Measurements from ENCODE around the gene POGZ.
"Not testable (repeated sequence)": the region's sequence is repeated elsewhere in the genome, so short reads cannot be mapped to it uniquely, and the experiment has no call there.

The POGZ gene

GRCh38 chr1:151476083-151476482 is 16.8 kb upstream of the POGZ start:
- DNase-seq (ENCODE audit: low read depth): no peak

DNA sequence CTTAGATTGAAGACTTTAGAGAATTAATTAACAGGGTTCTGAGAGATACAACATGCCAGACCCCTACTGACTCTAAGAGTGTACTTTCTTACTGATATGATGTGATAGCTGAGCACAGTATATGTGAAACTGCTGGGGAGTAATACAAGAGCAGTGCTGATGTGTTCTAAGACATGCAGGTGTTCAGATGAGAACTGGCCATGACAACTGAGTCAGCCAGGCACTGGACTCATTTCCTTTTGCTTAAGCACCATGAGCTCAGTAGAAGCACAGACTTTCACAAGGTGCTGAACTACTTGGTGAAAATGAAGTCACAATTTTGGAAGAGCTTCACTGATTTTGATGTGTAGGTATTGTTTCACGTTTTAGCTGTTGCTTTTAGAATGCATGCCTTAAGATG is 15.9 kb upstream of the POGZ start:
- no peak for DNase-seq (ENCODE audit: low read depth)

DNA sequence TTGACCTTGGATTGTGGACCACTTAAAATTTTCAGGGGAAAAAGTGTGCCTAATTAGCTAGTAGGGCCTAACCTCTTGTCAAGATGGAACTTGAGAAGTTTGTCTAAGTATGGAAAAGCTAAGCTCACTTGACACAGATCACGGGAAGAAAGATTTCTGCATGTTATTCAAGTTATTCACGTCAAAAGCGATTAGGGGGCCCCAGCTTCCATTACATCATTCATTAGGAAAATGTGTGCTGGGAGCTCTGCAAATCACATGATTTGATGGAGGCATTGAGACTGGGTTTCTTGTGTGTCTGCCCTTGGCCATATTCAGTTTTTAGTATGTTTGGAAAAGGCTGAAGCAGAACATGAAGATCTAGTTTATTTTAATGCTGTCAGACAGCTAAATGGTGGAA is 15.5 kb upstream of the POGZ start:
- DNase-seq (ENCODE audit: low read depth): no peak

GRCh38 chr1:151472856-151473731 is 13.8 kb upstream of the POGZ start:
- no peak for DNase-seq (ENCODE audit: low read depth)

DNA sequence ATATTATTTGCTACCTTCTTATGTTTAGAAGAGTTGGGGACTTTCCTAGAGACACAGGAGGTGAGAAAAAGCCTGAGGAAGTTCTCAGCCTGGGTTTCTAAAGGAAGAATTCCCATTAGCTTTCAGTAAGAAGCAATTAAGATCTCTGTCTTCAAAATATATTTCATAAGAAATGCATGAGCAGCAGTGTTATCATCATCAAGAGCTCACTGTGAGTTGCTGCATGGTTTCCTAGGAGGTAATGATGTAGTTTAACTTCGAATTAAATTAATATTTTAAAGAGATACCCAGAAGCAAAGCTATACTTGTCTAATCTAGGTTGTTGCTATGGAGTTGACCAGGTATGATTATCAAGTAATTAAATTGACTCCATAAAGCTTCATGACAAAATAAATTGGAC is 5.7 kb upstream of the POGZ start:
- no peak for DNase-seq (ENCODE audit: low read depth)

- no peak for DNase-seq (ENCODE audit: low read depth)
Observed at GRCh38 chr1:151461694-151462093, 2.4 kb upstream of the POGZ start.

- DNase-seq (ENCODE audit: low read depth): peak; percentile 50
Observed at GRCh38 chr1:151458802-151459330, 428 bp downstream of the POGZ start.

- DNase-seq (ENCODE audit: low read depth): peak; percentile 61
Observed at GRCh38 chr1:151457911-151458801, 1.1 kb downstream of the POGZ start.

- DNase-seq (ENCODE audit: low read depth): no peak
Observed at GRCh38 chr1:151455966-151456365, 3.3 kb downstream of the POGZ start.

DNA sequence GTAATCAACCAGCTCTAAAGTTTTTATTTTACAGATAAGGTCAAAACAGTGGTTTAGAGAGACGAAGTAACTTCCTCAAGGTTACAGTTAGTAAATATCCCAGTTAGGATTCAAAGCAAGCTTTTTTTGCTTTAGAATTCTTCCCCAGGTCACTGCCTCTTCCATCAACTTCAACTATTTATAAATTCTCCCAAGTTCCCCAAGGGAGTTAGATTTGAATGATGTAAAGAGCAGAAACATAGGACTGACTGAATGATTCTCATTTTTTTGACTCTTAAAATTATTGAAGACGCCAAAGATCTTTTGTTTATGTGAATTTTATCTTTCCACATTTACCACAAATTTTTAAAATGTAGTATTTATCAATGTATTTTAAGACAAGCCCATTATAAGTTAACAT is 4.1 kb downstream of the POGZ start:
- DNase-seq (ENCODE audit: low read depth): no peak

GRCh38 chr1:151447696-151448095 is 11.6 kb downstream of the POGZ start:
- no peak for DNase-seq (ENCODE audit: low read depth)

- DNase-seq (ENCODE audit: low read depth): no peak
Observed at GRCh38 chr1:151444783-151445177, 14.5 kb downstream of the POGZ start.

DNA sequence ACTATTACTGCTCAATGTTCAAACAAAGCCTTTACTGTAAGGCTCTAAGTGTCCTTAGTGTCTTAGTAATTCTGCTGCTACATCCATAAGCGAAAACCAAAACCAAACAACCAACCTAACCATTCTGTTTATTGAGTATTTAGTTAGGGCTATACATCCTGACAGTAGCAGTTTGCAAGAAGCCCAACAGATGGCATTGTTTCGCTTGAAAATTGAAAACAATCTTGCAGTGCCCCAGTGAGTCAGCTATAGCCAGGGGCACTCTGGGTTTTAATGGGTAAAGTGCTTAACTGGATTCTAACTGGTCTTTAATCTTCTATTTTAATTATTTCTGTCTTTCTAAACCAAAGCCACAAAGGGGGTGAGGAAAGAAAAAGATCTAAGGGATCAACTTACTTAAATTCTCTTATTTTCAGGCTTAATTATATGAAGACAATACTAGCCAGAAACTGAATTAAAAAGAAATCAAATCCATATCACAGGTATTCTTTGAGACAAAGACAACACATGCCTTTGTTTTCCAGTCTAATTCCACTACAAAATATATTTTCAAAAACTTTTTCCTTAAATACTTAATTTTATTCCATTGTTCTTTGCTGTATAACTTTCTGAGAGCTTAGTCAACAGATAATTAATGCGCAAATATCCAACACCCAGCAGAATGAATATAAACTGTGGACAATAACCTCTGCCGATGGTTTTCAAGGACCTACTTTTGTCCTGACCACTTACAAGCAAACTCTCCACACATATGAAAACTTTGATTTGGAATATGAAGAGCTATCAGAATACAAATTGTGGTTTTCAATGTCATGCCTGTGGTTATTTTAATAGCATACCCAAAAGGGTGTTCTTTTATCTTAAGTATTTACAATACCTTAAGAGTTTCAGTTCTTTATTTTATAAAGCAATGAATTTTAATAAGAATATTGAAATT is 15.2 kb downstream of the POGZ start:
- peak; percentile 33 for DNase-seq (ENCODE audit: low read depth)

- DNase-seq (ENCODE audit: low read depth): not testable (repeated sequence)
Observed at GRCh38 chr1:151437396-151437795, 21.9 kb downstream of the POGZ start.

GRCh38 chr1:151436985-151437384 is 22.3 kb downstream of the POGZ start:
- no peak for DNase-seq (ENCODE audit: low read depth)

DNA sequence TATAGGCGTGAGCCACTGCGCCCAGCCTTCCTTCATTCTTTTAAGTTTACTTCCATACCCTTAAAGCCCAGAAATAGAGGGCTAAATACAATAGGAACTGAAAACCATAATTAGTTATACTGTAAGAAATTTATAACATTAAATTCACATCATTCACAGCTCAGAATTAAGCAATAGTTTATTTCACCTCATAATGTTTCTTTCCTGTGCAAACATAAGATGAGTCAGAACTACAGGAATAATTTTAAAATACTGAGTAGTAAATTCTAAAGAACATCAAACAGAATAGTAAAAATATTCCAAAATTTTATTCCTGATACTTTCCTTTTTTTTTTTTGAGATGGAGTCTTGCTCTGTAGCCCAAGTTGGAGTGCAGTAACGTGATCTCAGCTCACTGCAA is 24.1 kb downstream of the POGZ start:
- no peak for DNase-seq (ENCODE audit: low read depth)

DNA sequence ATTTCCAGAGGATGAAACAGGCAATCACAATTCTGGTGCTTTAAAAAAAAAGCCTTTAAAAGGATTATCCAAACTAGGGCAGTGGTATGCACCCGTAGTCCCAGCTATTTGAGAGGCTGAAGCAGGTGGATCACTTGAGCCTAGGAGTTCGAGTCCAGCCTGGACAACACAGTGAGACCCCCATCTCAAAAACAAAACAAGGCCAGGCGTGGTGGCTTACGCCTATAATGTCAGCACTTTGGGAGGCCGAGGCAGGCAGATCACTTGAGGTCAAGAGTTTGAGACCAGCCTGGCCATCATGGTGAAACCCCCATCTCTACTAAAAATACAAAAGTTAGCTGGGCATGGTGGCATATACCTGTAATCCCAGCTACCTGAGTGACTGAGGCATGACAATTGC is 25.5 kb downstream of the POGZ start:
- DNase-seq (ENCODE audit: low read depth): not testable (repeated sequence)

GRCh38 chr1:151428068-151428467 is 31.2 kb downstream of the POGZ start:
- DNase-seq (ENCODE audit: low read depth): no peak

GRCh38 chr1:151425103-151425502 is 34.2 kb downstream of the POGZ start:
- no peak for DNase-seq (ENCODE audit: low read depth)

DNA sequence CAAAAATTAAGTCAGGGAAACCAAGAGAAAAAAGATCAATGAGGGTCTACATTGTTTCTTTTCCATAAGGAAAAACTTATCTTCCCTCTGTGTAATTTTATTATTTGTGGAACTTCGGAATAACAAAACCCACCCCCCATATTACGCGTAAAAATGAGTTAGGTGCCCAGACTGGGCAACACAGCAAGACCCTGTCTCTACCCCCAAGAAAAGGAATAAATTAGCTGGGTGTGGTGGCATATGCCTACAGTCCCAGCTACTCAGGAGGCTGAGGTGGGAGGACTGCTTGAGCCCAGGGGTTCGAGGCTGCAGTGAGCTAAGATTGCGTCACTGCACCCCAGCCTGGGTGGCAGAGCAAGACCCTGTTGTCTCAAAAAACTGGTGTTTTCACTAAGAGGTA is 39.5 kb downstream of the POGZ start:
- DNase-seq (ENCODE audit: low read depth): no peak

DNA sequence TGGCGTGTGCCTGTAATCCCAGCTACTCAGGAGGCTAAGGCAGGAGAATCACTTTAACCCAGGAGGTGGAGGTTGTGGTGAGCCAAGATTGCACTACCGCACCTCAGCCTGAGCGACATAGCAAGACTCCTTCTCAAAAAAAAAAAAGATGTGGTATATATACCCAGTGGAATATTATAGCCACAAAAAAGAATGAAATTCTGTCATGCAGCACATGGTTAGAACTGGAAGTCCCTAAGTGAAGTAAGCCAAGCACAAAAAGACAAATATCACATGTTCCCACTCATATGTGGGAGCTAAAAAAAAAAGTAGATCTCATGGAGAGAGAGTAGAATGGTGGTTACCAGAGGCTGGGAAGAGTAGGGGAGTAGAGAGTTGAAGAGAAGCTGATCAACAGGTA is 41.2 kb downstream of the POGZ start:
- no peak for DNase-seq (ENCODE audit: low read depth)

DNA sequence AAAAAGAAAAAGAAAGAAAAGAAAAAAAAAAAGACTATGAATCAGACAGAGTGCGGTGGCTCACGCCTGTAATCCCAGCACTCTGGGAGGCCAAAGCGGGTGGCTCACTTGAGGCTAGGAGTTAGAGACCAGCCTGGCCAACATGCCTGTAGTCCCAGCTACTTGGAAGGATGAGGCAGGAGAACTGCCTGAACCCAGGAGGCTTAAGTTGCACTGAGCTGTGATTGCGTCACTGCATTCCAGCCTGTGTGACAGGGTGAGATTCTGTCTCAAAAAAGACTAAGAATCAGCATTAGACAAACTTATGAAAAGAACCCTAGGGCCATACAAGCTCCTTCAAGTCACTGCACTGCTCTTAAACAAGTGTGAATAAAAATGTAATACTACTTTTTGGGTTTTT is 43.1 kb downstream of the POGZ start:
- no peak for DNase-seq (ENCODE audit: low read depth)

Measured in activated T-helper 9 cell treated with anti-CD3 and anti-CD28 coated beads, Interleukin-2, amount 50 U/mL, for 16 hours (primary cell).